Chondrocyte (in vitro differentiated cells): ENCODE results near the gene XG. TPM values are rescaled to one million over a fixed set of nuclear protein-coding genes. Genes with fewer than 3 reads are reported as not detected.

Experiments used
- DNase-seq: peaks from one replicate; pipeline ENCODE4 v3.0.0; 2021; ENCODE audit warnings: mixed read lengths, low spot score
- H3K27ac Mint-ChIP-seq: one replicate; pipeline ENCODE4 v1.8.0; 2021; ENCODE audit warnings: mild to moderate bottlenecking, moderate library complexity, mixed read lengths; ENCODE audit not compliant: unreplicated experiment
- H3K27me3 Mint-ChIP-seq: 2 replicates; pipeline ENCODE4 v1.8.0; 2021; ENCODE audit warnings: low read depth, mixed read lengths
- H3K36me3 Mint-ChIP-seq: 2 replicates; pipeline ENCODE4 v1.8.0; 2021; ENCODE audit warnings: low read depth, mixed read lengths
- H3K4me1 Mint-ChIP-seq: 2 replicates; pipeline ENCODE4 v1.8.0; 2021; ENCODE audit warnings: low read depth, mild to moderate bottlenecking, mixed read lengths
- H3K4me3 Mint-ChIP-seq: one replicate; pipeline ENCODE4 v1.8.0; 2021; ENCODE audit warnings: mild to moderate bottlenecking, moderate library complexity, mixed read lengths; ENCODE audit not compliant: unreplicated experiment
- H3K9me3 Mint-ChIP-seq: 2 replicates; pipeline ENCODE4 v1.8.0; 2021; ENCODE audit warnings: low read depth, mixed read lengths
- total RNA-seq: library from RNA; stranded (reverse); gene quantifications from 3 replicates; pipeline ENCODE4 v1.2.1, GENCODE V29; 2021
- TF ChIP-seq, protein P1 (sequence below): fragments of 200-600 bp; sonication (generic); IDR thresholded peaks from 2 replicates; pipeline ENCODE4 v1.5.0; 2021; ENCODE audit warnings: antibody characterized with exemption, mild to moderate bottlenecking, moderate library complexity

The XG gene
- total RNA-seq, 1 donor from 2014 or later, result not detected

DNA sequence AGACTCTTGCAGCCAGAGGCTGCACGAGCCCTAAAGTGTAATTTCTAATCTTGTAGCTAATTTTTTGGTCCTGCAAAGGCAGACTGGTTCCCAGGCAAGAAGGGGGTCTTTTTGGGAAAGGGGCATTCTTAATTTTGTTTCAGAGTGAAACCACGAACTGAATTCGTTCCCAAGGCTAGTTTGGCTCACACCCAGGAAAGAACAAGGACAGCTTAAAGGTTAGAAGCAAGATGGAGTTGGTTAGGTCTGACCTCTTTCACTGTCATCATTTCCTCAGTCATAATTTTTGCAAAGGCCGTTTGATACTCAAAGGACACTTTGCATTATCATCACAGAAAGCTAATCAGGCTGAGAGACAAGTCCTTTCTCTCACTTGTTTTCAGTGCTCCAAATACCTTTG is 30.9 kb downstream of the XG start:
- no peaks in the 10 kb centered on the region for H3K4me1 Mint-ChIP-seq
- H3K27me3 Mint-ChIP-seq, result peaks cover 2% of the 10 kb centered on the region
- H3K36me3 Mint-ChIP-seq, result no peaks in the 10 kb centered on the region
- no peak for DNase-seq
- TF ChIP-seq, protein P1, sequence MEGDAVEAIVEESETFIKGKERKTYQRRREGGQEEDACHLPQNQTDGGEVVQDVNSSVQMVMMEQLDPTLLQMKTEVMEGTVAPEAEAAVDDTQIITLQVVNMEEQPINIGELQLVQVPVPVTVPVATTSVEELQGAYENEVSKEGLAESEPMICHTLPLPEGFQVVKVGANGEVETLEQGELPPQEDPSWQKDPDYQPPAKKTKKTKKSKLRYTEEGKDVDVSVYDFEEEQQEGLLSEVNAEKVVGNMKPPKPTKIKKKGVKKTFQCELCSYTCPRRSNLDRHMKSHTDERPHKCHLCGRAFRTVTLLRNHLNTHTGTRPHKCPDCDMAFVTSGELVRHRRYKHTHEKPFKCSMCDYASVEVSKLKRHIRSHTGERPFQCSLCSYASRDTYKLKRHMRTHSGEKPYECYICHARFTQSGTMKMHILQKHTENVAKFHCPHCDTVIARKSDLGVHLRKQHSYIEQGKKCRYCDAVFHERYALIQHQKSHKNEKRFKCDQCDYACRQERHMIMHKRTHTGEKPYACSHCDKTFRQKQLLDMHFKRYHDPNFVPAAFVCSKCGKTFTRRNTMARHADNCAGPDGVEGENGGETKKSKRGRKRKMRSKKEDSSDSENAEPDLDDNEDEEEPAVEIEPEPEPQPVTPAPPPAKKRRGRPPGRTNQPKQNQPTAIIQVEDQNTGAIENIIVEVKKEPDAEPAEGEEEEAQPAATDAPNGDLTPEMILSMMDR, result no peak
- H3K4me3 Mint-ChIP-seq, result no peak overlapping the region
- no peaks in the 10 kb centered on the region for H3K9me3 Mint-ChIP-seq
- H3K27ac Mint-ChIP-seq, result no peak overlapping the region

DNA sequence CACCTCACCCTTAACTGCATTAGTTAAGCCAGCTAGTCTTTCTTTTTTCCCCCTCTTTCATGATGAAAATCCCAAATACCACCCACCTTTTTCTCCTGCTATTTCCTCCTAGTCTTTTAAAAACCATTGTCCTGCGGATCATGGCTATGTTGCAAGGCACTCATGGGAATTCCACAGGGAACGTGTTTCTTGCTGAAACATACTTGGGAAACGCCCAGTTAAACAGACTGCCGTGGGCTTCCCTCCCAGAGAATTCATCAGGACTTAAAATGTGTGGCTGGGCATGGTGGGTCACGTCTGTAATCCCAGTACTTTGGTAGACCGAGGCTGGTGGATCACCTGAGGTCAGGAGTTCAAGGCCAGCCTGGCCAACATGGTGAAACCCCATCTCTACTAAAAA is 32.2 kb downstream of the XG start:
- Mint-ChIP-seq H3K9me3 (no peaks in the 10 kb centered on the region), H3K36me3 (no peaks in the 10 kb centered on the region), H3K27me3 (peaks cover 3% of the 10 kb centered on the region), H3K4me1 (no peaks in the 10 kb centered on the region), H3K4me3 (no peak overlapping the region), H3K27ac (no peak overlapping the region)
- no peak for DNase-seq
- TF ChIP-seq, protein P1, result no peak

DNA sequence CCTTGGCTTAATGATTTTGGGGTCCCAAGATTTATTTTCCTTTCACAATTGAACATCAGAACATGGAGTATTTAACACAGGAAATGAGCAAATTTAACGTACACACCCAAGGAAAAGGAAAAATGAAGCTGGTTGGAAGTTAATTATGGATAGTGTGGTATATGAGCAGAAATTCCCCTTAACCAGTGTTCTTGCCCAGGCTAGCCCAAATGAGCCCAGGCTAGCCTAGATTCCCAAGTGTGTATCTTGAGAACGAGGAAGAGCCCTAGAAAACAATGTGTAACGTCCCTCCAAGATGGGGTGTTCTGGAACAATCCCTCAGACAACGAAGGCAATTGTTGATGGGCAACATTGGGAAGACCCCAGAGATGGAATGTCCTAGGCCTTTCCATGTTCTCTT is 33.7 kb downstream of the XG start:
- H3K36me3 Mint-ChIP-seq, result no peaks in the 10 kb centered on the region
- no peaks in the 10 kb centered on the region for H3K4me1 Mint-ChIP-seq
- no peak for DNase-seq
- peaks cover 2% of the 10 kb centered on the region for H3K27me3 Mint-ChIP-seq
- H3K27ac Mint-ChIP-seq, result no peak overlapping the region
- H3K9me3 Mint-ChIP-seq, result no peaks in the 10 kb centered on the region
- no peak overlapping the region for H3K4me3 Mint-ChIP-seq
- TF ChIP-seq, protein P1, result no peak

DNA sequence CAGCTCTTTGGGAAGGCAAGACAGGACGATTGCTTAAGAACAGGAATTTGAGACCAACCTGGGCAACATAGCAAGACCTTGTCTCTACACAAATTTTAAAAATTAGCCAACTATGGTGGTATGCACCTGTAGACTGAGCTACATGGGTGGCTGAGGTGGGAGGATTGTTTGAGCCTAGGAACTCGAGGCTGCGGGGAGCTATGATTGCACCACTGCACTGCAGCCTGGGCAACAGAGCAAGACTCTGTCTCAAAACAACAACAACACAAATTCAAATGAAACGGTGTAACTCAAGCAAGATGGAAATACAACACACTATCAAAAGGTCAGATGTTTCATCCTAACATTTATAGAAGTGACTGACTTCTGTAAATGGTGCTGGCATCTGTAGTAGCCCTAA is 37.1 kb downstream of the XG start:
- TF ChIP-seq, protein P1, result no peak
- Mint-ChIP-seq H3K4me1 (no peaks in the 10 kb centered on the region), H3K4me3 (no peak overlapping the region), H3K27me3 (peaks cover 6% of the 10 kb centered on the region), H3K9me3 (no peaks in the 10 kb centered on the region), H3K36me3 (no peaks in the 10 kb centered on the region), H3K27ac (no peak overlapping the region)
- no peak for DNase-seq

DNA sequence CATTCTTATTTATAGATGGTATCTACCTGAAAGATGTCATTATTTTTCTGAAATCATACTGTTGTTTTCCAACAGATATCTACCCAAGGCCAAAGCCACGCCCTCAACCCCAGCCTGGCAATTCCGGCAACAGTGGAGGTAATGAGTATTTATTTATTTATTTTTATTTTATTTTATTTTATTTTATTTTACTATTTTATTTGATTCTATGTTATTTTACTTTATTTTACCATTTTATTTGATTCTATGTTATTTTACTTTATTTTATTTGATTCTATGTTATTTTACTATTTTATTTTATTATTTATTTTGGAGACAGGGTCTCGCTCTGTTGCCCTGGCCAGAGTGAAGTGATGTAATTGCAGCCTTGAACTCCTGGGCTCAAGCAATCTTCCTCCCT is 37.7 kb downstream of the XG start:
- Mint-ChIP-seq H3K4me1 (no peaks in the 10 kb centered on the region), H3K36me3 (no peaks in the 10 kb centered on the region), H3K9me3 (no peaks in the 10 kb centered on the region), H3K4me3 (no peak overlapping the region), H3K27me3 (peaks cover 6% of the 10 kb centered on the region), H3K27ac (no peak overlapping the region)
- TF ChIP-seq, protein P1, result no peak
- no peak for DNase-seq
